ENCODE results near the gene MYMK. TPM values are rescaled to one million over a fixed set of nuclear protein-coding genes. Genes with fewer than 3 reads are reported as not detected.

Gene MYMK
- polyA plus RNA-seq, 3 donors: 0.30 TPM; not detected in 2

- DNase-seq (ENCODE audit: extremely low read depth in 1 of 11, low read depth in 9 of 11, low spot score in 4 of 11): no peak
Measured at GRCh38 chr9:133560944-133561343, 36.2 kb upstream of the MYMK start.

GRCh38 chr9:133560311-133560710 lies 35.6 kb upstream of the MYMK start:
- DNase-seq (ENCODE audit: extremely low read depth in 1 of 11, low read depth in 9 of 11, low spot score in 4 of 11): no peak

DNA sequence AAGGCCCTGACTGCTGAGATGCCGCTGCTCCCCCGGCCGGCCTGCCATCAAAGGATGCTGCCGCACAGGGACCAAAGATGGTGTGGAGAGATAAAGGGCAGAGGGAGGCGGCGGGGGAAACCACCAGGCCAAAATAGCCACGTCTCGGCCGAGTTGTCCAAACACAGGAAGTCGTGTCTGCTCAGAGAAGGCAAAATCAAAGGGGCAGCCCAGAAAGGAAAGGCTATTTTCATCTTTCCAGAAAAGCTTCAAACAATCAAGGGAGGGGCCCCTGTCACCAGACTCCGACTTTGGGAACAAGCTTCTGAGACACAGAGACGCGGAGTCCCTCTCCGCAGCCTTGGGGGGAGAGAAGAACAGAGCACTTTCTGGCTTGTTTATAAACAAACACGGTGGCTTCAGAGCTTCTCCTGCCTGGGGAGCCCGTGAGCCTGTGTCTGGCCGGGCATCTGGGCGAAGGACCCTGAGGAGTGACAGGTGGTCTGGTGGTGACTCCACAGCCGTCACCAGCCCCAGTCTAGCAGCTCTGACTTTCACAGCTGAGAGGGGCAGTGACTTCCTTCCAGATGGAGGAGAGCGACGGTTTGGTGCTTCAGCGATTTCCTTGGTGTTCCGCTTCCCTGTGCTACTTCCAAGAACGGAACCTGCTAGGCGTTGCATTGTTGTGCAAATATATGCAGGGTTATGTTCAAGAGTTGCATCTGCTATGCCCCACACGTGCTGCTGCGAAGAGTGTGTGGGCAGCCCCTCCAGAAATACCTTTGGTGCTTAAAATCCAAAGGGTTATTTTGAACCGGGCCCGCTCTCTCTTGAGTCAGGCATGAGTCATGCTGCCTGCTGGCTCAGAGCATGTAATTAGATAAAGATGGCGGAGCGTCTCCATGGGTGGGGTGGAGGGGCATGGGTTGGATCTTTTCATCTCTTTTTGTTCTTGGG lies 33.7 kb upstream of the MYMK start:
- no peak for DNase-seq (ENCODE audit: extremely low read depth in 1 of 11, low read depth in 9 of 11, low spot score in 4 of 11)

GRCh38 chr9:133557581-133557980 lies 32.8 kb upstream of the MYMK start:
- DNase-seq (ENCODE audit: extremely low read depth in 1 of 11, low read depth in 9 of 11, low spot score in 4 of 11): no peak

GRCh38 chr9:133556354-133556753 lies 31.6 kb upstream of the MYMK start:
- DNase-seq (ENCODE audit: extremely low read depth in 1 of 11, low read depth in 9 of 11, low spot score in 4 of 11): no peak

- no peak for DNase-seq (ENCODE audit: extremely low read depth in 1 of 11, low read depth in 9 of 11, low spot score in 4 of 11)
Measured at GRCh38 chr9:133554729-133555128, 30.0 kb upstream of the MYMK start.

DNA sequence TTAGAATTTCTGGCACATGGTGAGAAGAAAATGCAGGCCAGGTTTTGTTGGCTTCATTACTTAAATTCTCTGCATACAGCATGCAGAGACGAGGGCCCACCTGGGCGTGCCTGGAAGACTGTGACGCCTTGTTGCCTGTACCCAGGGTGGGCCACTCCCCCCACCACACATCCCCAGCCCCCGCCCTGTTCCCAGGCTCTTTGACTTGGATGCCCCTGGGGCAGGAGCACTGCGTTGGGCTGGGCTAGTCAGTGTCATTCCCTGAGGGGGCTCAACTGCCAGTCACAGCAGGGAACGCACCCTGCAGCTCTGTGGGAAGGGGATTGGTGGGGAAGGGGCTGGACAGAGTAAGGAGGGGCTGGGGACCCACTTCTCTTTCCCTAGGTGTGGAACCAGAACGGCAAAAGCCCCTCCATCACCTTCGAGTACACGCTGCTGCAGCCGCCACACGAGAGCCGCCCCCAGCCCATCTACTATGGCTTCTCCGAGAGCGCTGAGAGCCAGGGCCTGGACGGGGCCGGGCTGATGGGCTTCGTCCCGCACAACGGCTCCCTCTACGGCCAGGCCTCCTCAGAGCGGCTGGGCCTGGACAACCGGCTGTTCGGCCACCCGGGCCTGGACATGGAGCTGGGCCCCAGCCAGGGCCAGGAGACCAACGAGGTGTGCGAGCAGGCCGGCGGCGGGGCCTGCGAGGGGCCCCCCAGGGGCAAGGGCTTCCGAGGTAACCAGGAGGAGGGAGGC lies 29.4 kb upstream of the MYMK start:
- no peak for DNase-seq (ENCODE audit: extremely low read depth in 1 of 11, low read depth in 9 of 11, low spot score in 4 of 11)

DNA sequence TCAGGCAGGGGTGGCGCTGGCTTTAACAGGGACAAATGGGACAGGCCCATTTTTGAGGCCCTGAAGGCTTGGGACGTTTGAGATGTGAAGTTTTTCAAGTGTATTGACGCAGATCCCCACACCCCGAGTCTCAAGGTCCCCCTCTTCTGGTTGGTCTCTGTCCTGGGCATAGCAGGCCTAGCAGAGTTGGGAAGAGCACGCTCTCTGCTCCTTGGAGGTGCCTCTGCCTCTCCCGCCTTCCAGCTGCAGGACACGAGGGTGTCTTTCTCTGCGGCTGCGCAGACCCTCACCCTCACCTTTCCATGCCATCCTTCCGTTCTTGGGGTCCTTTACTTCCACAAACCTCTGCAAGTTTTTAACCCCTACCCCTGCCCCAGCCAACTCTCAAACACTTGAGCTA lies 28.4 kb upstream of the MYMK start:
- DNase-seq (ENCODE audit: extremely low read depth in 1 of 11, low read depth in 9 of 11, low spot score in 4 of 11): no peak

DNA sequence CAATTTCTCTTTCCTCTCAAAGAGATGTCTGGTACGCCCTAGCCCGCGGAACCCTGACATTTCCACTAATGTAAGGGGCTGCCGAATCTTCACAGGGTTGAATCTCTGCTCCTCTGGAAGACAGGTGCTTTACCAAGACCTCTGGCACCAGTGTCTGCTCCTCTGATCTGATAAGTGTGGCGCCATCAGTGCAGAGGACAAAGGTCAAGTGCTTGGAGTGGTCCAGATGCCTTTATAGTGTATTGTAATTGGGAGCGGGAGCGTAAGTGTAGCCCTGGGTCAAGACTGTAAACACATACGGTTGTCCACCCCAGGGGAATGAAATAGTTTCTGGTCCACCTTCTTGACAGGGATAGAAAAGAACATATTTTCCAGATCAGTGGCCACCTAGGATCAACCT lies 27.5 kb upstream of the MYMK start:
- no peak for DNase-seq (ENCODE audit: extremely low read depth in 1 of 11, low read depth in 9 of 11, low spot score in 4 of 11)

DNA sequence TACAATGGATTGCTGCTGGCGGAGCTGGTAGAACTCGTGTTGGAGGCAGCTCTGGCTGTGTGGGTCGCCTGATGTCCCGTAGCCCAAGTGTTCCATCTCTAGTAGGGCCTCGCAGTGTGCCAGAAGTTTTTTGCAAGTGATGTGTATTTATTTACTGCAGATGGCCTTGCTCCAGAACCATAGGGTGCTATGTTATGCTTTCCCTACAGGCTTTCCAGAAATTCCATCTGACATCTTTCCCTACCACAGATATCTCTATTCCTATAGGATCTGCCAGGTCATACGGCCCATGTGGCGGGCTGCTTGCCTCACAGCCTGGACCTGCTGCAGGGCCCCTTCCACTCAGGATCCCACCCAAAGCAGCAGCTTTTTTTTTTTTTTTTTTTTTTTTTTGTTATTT lies 26.7 kb upstream of the MYMK start:
- no peak for DNase-seq (ENCODE audit: extremely low read depth in 1 of 11, low read depth in 9 of 11, low spot score in 4 of 11)

- DNase-seq (ENCODE audit: extremely low read depth in 1 of 11, low read depth in 9 of 11, low spot score in 4 of 11): no peak
Measured at GRCh38 chr9:133547116-133547515, 22.4 kb upstream of the MYMK start.

- DNase-seq (ENCODE audit: extremely low read depth in 1 of 11, low read depth in 9 of 11, low spot score in 4 of 11): no peak
Measured at GRCh38 chr9:133546287-133546680, 21.5 kb upstream of the MYMK start.

DNA sequence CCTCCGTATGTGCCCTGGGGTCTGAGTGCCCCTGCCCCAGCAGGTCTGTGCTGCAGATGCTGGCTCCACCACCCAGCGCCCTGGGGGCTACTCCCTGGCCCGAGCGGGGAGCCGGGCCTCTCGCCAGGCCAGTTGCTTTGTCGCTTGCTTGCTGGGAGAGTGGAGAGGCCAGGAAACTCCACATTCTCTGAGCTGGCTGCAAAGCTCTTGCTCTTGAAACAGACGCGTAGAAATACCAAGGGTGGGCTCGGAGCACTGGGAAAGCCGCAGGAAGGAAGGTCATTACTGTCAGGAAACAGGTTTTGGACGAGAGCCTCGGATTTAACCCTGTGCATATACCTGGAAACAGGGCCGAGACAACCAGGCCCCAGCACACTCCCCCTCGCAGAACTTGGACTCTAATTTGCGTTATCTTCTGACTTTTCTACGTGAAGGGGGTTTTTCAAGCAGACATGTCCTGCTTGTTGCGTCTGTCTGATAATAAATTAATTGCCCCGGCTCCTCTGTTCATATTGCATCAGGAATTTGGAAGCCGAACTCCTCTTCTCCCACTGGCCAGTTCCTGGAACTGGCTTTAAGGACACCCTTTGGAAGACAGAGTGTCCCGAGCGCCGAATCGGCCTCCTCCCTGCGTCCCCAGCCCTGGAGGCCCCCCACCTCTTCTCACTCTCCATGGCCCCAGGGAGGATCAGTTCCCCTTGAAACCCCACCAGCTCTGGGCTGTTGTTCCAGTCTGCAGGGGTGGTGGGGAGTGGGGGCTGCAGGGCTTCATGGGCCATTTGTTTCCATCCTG lies 20.9 kb upstream of the MYMK start:
- no peak for DNase-seq (ENCODE audit: extremely low read depth in 1 of 11, low read depth in 9 of 11, low spot score in 4 of 11)

DNA sequence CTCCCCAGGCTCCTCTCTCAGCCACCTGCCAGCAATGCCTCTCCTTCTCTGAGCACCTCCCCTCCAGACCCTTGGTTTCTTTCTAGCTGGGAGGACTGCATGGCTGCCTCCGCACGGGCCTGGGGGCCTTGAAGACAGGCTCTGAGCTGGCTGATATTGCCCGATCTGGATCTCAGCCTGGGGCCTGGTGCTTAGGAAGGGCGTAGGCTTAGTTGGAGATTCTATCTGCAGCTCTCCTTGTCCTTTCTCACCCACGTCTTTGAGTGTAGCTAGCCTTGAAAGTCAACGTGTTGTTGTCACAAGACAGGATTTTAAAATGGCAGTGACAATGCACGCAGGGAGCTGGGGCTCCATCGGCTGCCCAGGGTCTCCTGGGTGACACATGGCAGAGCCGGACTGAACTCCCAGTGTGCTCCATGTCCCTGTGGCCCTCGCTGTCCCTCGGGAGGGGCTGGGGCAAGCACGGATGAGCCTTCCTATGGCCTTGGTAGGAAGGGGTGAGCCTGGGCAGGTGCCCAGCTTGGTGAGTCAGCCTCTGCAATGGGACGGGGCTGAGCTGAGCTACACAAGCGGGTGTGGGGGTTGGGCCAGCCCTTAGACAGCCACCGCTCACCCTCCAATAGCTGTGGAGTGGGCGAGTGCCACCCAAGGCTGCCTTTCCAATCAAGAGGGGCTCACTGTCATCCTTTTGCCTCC lies 19.2 kb upstream of the MYMK start:
- no peak for DNase-seq (ENCODE audit: extremely low read depth in 1 of 11, low read depth in 9 of 11, low spot score in 4 of 11)

DNA sequence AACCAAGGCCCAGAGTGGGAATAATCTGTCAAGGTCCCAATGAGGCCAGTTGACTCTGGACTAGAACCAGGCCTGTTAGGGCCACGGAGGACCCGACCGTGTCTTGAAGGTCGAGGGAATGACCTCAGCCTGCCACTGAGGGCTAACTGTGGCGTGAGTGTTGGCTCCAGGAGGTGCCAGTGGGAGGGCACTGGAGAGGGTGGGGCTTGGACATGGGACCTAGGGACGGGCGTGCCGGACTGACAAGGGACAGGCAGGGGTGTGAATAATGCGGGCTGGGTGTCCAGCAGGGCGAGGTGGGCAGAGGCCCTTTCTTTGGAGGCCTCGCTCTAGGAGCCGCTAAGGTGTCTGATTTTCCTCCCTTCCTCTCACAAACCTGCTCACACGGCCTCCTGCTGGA lies 17.2 kb upstream of the MYMK start:
- DNase-seq (ENCODE audit: extremely low read depth in 1 of 11, low read depth in 9 of 11, low spot score in 4 of 11): no peak

GRCh38 chr9:133540698-133541025 lies 15.9 kb upstream of the MYMK start:
- no peak for DNase-seq (ENCODE audit: extremely low read depth in 1 of 11, low read depth in 9 of 11, low spot score in 4 of 11)

- DNase-seq (ENCODE audit: extremely low read depth in 1 of 11, low read depth in 9 of 11, low spot score in 4 of 11): no peak
Measured at GRCh38 chr9:133539991-133540697, 15.4 kb upstream of the MYMK start.
